ENCODE results near the gene ZNF554. TPM values are rescaled to one million over a fixed set of nuclear protein-coding genes. Genes with fewer than 3 reads are reported as not detected.

Gene ZNF554
- polyA plus RNA-seq, 2 of the 4 experiments (the other 2 are of a cell fraction), result 0.54 to 0.65 TPM

DNA sequence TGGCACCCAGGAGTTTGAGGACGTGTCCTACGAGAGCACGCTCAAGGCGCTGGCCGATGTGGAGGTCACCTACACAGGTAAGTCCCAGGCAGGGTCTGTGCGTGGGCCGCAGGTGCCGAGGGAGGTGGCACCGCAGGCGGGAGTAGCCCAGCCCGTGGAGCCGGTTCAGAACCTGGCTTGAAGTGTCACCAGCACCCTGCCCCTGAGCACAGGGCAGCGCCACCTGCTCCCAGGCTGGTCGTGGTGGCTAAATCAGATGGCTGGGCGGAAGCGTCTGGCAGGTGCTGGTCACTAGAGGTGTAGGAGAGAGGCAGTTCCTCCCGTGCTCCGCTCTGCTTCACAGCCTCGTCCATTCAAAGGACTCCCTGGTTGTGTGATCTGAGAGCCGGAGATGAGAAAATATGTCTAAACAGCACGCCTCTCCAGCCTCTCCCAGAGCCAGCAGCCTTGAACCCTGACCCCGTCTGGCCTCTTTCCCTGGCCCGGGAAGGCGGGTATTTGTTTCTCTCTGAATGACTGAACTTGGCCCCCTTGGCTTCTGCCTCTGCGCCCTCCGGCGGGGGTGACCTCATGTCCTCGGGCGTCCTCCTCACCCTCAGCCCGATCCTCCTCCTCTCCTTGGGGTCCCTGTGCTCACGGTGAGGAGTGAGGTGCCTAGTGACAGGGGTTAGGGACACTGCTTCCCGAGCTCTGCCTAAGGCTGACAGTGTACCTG is 29.0 kb upstream of the ZNF554 start:
- no peak for DNase-seq (ENCODE audit: low read depth in 1 of 2, low spot score in 1 of 2)
- no peaks in the 10 kb centered on the region for H3K9me3 ChIP-seq
- CTCF ChIA-PET, result no interaction called here
- WGBS (ENCODE audit: missing lambda C conversion rate), result 93% methylated on average over 23 of the region's 32 CpGs
- no peak for FAIRE-seq
- no peaks in the 10 kb centered on the region; the same call in 2 of the 3 replicates for H3K4me1 ChIP-seq
- H3K27ac ChIP-seq, result no peak overlapping the region
- no peak overlapping the region for H3K4me2 ChIP-seq
- TF ChIP-seq CHD2 (IDR thresholded peaks at IDR 0.05; ENCODE audit: low read length, partially characterized antibody) (no peak), RAD21 (conservative IDR thresholded peaks at IDR 0.05 in 1 of 2, IDR thresholded peaks at IDR 0.05 in 1 of 2) (no peak), RARB (CRISPR knock-in tag; IDR thresholded peaks at IDR 0.05) (no peak), CBX2 (IDR thresholded peaks at IDR 0.05; ENCODE audit: borderline replicate concordance, low read depth) (no peak), RCOR1 (IDR thresholded peaks at IDR 0.05; ENCODE audit: low read depth, low read length) (no peak), SMC3 (IDR thresholded peaks at IDR 0.05) (no peak), POLR2AphosphoS2 (conservative IDR thresholded peaks at IDR 0.05; ENCODE audit: low read length) (no peak), NR3C1 (IDR thresholded peaks at IDR 0.05) (no peak)
- TF ChIP-seq, protein P1, sequence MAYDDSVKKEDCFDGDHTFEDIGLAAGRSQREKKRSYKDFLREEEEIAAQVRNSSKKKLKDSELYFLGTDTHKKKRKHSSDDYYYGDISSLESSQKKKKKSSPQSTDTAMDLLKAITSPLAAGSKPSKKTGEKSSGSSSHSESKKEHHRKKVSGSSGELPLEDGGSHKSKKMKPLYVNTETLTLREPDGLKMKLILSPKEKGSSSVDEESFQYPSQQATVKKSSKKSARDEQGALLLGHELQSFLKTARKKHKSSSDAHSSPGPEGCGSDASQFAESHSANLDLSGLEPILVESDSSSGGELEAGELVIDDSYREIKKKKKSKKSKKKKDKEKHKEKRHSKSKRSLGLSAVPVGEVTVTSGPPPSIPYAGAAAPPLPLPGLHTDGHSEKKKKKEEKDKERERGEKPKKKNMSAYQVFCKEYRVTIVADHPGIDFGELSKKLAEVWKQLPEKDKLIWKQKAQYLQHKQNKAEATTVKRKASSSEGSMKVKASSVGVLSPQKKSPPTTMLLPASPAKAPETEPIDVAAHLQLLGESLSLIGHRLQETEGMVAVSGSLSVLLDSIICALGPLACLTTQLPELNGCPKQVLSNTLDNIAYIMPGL (CRISPR knock-in tag; IDR thresholded peaks at IDR 0.05; ENCODE audit: borderline replicate concordance), result no peak
- TF ChIP-seq, protein P2, sequence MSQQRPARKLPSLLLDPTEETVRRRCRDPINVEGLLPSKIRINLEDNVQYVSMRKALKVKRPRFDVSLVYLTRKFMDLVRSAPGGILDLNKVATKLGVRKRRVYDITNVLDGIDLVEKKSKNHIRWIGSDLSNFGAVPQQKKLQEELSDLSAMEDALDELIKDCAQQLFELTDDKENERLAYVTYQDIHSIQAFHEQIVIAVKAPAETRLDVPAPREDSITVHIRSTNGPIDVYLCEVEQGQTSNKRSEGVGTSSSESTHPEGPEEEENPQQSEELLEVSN (IDR thresholded peaks at IDR 0.05; ENCODE audit: borderline replicate concordance, low read depth), result no peak
- TF ChIP-seq, protein P3, sequence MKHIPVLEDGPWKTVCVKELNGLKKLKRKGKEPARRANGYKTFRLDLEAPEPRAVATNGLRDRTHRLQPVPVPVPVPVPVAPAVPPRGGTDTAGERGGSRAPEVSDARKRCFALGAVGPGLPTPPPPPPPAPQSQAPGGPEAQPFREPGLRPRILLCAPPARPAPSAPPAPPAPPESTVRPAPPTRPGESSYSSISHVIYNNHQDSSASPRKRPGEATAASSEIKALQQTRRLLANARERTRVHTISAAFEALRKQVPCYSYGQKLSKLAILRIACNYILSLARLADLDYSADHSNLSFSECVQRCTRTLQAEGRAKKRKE (CRISPR knock-in tag; IDR thresholded peaks at IDR 0.05; ENCODE audit: low read depth), result no peak
- POLR2A ChIA-PET, result no interaction called here
- no peak for ATAC-seq
- H3K4me3 ChIP-seq, result no peak overlapping the region

DNA sequence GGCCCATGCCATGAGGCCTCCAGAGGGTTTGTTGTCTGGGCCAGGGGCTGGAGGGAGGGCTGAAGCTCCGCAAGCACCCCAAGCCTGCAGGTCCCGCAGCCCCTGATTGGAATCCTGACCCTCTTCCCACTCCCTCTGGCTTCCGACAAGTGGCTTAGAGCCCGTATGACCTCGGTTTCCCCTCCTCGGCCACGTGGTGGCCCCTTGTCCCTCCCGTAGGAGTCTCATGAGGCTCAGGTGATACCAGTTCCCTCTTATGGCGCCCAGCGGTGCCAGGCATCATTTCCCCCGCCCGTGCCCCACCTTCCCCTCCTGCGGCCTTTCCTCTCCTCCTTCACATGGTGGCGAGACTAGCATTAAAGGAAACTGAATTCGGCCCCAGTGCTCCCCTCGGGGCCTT is 28.2 kb upstream of the ZNF554 start:
- H3K9me3 ChIP-seq, result no peaks in the 10 kb centered on the region
- WGBS (ENCODE audit: missing lambda C conversion rate), result 95% methylated on average over 14 of the region's 16 CpGs
- DNase-seq (ENCODE audit: low read depth in 1 of 2, low spot score in 1 of 2) (no peak), ATAC-seq (no peak), FAIRE-seq (no peak)
- H3K4me3 ChIP-seq, result no peak overlapping the region
- ChIA-PET CTCF (interaction anchor here (0.9 kb wide), 1 partner anchor 96 kb away, joined by 3 read pairs; no protein-coding TSS in a partner anchor), POLR2A (no interaction called here)
- no peaks in the 10 kb centered on the region; the same call in 2 of the 3 replicates for H3K4me1 ChIP-seq
- no peak overlapping the region for H3K27ac ChIP-seq
- no peak overlapping the region for H3K4me2 ChIP-seq
- TF ChIP-seq RFX5 (IDR thresholded peaks at IDR 0.05) (no peak), CHD2 (IDR thresholded peaks at IDR 0.05; ENCODE audit: low read length, partially characterized antibody) (no peak), POLR2AphosphoS2 (conservative IDR thresholded peaks at IDR 0.05; ENCODE audit: low read length) (no peak), KDM5A (IDR thresholded peaks at IDR 0.05) (no peak), CEBPB (IDR thresholded peaks at IDR 0.05) (no peak), MAFK (IDR thresholded peaks at IDR 0.05; ENCODE audit: partially characterized antibody) (no peak), RAD21 (conservative IDR thresholded peaks at IDR 0.05 in 1 of 2, IDR thresholded peaks at IDR 0.05 in 1 of 2) (no peak), RNF2 (IDR thresholded peaks at IDR 0.05; ENCODE audit: borderline replicate concordance, low read depth) (no peak), HOXB13 (CRISPR knock-in tag; IDR thresholded peaks at IDR 0.05; ENCODE audit: low read depth) (no peak), HEYL (CRISPR knock-in tag; IDR thresholded peaks at IDR 0.05) (no peak), EHF (CRISPR knock-in tag; IDR thresholded peaks at IDR 0.05) (no peak)
- TF ChIP-seq, protein P2 (IDR thresholded peaks at IDR 0.05; ENCODE audit: borderline replicate concordance, low read depth), result no peak
- TF ChIP-seq, protein P4, sequence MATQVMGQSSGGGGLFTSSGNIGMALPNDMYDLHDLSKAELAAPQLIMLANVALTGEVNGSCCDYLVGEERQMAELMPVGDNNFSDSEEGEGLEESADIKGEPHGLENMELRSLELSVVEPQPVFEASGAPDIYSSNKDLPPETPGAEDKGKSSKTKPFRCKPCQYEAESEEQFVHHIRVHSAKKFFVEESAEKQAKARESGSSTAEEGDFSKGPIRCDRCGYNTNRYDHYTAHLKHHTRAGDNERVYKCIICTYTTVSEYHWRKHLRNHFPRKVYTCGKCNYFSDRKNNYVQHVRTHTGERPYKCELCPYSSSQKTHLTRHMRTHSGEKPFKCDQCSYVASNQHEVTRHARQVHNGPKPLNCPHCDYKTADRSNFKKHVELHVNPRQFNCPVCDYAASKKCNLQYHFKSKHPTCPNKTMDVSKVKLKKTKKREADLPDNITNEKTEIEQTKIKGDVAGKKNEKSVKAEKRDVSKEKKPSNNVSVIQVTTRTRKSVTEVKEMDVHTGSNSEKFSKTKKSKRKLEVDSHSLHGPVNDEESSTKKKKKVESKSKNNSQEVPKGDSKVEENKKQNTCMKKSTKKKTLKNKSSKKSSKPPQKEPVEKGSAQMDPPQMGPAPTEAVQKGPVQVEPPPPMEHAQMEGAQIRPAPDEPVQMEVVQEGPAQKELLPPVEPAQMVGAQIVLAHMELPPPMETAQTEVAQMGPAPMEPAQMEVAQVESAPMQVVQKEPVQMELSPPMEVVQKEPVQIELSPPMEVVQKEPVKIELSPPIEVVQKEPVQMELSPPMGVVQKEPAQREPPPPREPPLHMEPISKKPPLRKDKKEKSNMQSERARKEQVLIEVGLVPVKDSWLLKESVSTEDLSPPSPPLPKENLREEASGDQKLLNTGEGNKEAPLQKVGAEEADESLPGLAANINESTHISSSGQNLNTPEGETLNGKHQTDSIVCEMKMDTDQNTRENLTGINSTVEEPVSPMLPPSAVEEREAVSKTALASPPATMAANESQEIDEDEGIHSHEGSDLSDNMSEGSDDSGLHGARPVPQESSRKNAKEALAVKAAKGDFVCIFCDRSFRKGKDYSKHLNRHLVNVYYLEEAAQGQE (IDR thresholded peaks at IDR 0.05), result no peak
- TF ChIP-seq, protein P1 (CRISPR knock-in tag; IDR thresholded peaks at IDR 0.05; ENCODE audit: borderline replicate concordance), result no peak
- TF ChIP-seq, protein P3 (CRISPR knock-in tag; IDR thresholded peaks at IDR 0.05; ENCODE audit: low read depth), result no peak
- TF ChIP-seq, protein P5, sequence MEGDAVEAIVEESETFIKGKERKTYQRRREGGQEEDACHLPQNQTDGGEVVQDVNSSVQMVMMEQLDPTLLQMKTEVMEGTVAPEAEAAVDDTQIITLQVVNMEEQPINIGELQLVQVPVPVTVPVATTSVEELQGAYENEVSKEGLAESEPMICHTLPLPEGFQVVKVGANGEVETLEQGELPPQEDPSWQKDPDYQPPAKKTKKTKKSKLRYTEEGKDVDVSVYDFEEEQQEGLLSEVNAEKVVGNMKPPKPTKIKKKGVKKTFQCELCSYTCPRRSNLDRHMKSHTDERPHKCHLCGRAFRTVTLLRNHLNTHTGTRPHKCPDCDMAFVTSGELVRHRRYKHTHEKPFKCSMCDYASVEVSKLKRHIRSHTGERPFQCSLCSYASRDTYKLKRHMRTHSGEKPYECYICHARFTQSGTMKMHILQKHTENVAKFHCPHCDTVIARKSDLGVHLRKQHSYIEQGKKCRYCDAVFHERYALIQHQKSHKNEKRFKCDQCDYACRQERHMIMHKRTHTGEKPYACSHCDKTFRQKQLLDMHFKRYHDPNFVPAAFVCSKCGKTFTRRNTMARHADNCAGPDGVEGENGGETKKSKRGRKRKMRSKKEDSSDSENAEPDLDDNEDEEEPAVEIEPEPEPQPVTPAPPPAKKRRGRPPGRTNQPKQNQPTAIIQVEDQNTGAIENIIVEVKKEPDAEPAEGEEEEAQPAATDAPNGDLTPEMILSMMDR (IDR thresholded peaks at IDR 0.05), result no peak
